DMS153 treated with DMSO at 0.1 percent for 48 hours (cell line): ENCODE data around the gene RICTOR.
A peak's percentile ranks its signal among the peaks of the same experiment; 100 is the strongest.

Experiments
- DNase-seq: peaks from one replicate; lab custom pipeline; 2025; ENCODE audit not compliant: unreplicated experiment; lab: John Stamatoyannopoulos, UW

RICTOR gene

DNA sequence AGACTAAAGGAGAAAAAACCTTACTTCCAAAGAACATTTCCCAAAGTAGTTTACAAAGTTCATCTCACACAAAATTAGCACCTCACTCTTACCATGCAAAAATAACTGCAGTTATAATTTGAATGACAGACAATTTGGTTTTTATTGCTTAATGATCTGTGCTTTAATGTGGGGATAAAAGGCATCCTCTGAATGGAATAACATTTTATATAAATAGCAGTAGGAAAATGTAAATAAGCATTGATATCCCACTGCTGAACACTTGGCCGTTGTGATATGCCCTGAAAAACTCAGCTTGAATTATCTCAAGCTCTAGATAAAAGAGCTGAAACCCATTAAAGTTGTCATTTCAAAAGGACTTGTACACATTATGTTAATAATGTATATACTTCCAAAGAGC is 135.2 kb downstream of the RICTOR start:
- no peak for DNase-seq

DNA sequence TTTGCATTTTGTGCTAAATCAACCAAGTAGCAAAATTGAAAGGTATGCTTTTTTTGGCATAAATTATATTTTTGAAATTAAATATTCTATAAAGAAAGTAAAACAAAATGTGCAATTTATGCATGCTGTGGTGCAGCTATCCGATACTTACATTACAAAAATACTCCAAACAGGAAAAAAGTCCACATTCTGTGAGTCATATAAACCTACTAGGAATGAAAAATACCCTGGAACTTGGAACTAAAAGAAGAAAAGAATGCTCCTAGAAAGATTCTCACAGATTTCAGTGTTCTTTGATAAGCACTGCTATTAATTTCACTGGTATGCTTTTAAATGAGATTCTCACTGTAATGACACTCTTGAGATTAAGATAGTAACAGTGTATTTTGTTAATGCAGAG is 135.8 kb downstream of the RICTOR start:
- DNase-seq = no peak

GRCh38 chr5:38936269-38936668 is 137.9 kb downstream of the RICTOR start:
- DNase-seq = no peak

GRCh38 chr5:38935437-38935836 is 138.8 kb downstream of the RICTOR start:
- no peak for DNase-seq

DNA sequence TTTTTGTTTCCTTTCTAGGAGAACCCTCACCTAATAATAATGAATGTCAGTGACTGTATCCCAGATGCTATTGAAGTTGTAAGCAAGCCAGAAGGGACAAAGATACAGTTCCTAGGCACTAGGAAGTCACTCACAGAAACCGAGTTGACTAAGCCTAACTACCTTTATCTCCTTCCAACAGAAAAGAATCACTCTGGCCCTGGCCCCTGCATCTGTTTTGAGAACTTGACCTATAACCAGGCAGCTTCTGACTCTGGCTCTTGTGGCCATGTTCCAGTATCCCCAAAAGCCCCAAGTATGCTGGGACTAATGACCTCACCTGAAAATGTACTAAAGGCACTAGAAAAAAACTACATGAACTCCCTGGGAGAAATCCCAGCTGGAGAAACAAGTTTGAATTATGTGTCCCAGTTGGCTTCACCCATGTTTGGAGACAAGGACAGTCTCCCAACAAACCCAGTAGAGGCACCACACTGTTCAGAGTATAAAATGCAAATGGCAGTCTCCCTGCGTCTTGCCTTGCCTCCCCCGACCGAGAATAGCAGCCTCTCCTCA is 141.3 kb downstream of the RICTOR start:
- DNase-seq = no peak

- DNase-seq = no peak
Observed at GRCh38 chr5:38931731-38932130, 142.5 kb downstream of the RICTOR start.

GRCh38 chr5:38929838-38930237 is 144.4 kb downstream of the RICTOR start:
- no peak for DNase-seq

DNA sequence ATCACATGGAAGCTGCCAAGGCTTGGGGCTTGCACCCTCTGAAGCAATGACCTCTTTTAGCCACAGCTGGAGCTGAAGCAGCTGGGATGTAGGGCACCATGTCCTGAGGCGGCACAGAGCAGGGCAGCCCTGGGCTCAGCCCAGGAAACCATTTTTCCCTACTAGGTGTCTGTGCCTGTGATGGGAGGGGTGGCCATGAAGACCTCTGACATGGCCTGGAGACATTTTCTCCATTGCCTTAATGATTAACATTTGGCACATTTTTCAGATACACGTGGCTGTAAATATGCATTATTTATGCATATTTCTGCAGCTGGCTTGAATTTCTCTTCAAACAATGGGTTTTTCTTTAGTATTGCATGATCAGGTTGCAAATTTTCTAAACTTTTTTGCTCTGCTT is 146.7 kb downstream of the RICTOR start:
- DNase-seq = no peak

- no peak for DNase-seq
Observed at GRCh38 chr5:38926121-38926520, 148.1 kb downstream of the RICTOR start.

DNA sequence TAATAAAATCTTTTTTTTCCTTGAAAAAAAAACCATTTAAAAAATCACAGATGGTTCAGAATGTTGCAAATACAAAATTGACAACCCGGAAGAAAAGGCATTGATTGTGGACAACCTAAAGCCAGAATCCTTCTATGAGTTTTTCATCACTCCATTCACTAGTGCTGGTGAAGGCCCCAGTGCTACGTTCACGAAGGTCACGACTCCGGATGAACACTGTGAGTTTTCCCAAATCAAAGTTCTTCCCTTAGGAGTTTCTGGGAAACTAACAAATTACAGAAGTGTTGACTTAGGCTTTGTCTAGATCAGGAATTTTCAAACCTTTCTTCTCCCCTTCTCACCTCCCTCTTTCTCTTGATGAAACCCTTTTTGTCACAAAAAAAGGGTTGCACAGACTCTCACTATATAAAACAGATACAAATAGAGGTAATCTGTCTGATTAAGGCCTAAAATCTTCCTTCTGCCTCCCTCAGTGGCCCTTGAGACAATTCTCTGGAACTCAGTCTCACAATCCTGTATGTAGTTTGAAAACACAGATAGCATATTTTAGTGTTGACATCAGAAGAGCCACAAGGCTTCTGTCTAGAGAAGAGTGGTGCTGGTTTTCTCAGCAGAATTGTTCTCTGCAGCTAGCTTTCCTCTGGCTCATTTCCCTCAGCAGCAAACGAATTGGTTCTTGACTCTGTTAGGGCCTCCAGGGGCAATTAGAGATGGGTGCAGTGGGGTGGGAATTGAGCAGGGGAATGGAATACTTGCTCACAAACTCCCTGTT is 148.9 kb downstream of the RICTOR start:
- no peak for DNase-seq

GRCh38 chr5:38923661-38924451 is 150.3 kb downstream of the RICTOR start:
- no peak for DNase-seq

DNA sequence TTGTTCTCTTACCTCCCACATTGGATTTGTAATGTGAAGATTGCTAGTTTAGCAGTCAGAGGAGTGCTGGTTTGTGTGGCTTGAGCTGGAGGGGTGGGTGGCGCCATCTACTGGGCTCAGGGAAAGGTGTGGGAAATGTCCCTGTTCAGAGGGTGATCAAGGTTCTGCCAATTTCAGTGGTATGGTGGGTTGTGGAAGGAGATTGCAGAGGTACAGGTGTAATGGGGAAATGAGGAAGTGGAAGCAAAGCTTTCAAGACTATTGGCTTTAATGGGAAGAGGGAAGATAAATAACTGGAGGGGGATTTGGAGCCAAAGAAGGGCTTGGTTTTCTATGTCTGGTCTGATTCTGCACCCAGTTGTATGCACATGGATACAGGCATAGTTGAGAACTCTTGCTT is 152.0 kb downstream of the RICTOR start:
- DNase-seq = peak; percentile 64

GRCh38 chr5:38921174-38921573 is 153.0 kb downstream of the RICTOR start:
- no peak for DNase-seq

DNA sequence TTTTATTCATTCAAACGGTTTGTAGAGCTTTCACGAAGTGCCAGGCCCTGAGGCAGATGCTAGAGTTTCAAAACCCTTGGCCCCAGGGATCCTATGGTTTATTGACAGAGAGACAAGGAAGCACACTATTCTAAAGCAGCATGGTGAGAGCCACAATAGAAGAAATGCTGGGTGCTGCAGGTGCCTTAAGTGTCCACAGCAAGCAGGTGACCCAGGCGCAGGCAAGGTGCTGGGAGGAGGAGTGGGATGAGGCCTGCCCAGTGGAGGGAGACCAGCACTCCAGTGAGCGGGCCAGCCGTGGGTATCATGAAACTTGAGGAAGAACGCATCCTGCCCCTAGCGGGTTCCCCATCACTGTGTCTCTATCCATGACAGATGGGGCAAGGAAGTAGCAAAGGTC is 157.4 kb downstream of the RICTOR start:
- DNase-seq = no peak

GRCh38 chr5:38913714-38914113 is 160.5 kb downstream of the RICTOR start:
- no peak for DNase-seq

- DNase-seq = no peak
Observed at GRCh38 chr5:38911933-38912332, 162.3 kb downstream of the RICTOR start.

DNA sequence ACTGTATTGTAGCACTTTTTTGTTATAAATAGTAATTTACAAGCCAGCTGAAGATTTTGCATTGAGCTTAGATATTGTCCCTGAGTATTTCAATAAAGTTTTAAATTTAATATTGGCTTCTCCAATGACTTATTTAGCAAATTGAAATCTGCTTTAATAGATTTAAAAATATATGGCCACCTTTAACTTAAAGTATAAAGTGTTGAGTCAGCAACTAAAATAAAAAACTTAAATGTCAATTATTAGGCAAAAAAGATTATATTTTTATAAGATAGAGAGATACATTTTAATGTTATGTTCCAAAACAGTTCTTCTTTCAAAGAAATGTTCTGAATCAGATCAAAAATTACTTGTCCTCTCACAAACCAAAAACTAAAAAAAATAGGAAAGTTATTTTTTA is 167.7 kb downstream of the RICTOR start:
- no peak for DNase-seq

DNA sequence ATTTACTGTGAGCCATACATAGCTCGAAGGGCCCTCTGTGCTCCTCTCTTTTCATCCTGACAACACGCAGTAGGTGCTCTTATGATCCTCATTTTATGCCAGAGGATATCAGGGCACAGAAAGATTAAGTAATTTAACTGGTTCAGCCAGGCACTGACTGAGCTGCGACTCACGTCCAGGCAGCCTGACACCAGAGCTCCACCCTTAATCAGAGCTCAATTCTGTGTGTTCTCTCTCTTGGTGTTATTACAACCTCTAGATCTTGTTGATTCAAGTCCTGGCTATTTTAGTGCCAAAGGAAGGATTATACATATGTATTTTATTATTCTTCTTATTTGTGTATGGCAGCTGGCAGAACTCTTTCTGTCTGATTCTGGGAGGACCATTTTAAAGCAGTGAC is 168.7 kb downstream of the RICTOR start:
- no peak for DNase-seq

GRCh38 chr5:38899936-38900335 is 174.3 kb downstream of the RICTOR start:
- no peak for DNase-seq

GRCh38 chr5:38896760-38897159 is 177.4 kb downstream of the RICTOR start:
- no peak for DNase-seq

- DNase-seq = no peak
Observed at GRCh38 chr5:38892363-38892762, 181.8 kb downstream of the RICTOR start.

DNA sequence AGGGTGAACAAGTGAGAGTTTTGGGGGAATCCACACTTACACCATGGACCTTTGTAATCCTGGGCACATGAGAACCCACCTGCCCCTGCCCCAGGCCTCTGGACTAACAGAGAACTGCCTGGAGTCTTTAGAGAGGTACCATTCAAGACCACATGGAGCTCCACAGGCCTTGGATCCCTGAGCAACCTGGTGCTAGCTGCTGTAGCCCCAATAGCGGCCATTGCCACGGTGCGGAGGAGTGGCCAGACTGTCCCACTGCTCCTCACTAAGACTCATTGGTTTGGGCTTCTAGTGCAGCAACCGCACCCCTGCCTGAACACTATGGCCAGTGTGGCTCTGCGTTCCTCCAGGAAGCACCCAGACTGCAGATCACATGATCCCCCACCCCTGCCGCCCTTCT is 182.6 kb downstream of the RICTOR start:
- no peak for DNase-seq
